BE2C (cell line): Measurements from ENCODE around the gene LGI4.

Experiments used
- DNase-seq: peaks from one replicate; pipeline ENCODE4 v3.0.0-alpha.2; 2020
- H3K27me3 ChIP-seq: fragments of 250-450 bp; sonication (Bioruptor Pico); 2 replicates; pipeline ENCODE4 v1.5.1; 2020; ENCODE audit warnings: mild to moderate bottlenecking
- H3K36me3 ChIP-seq: fragments of 250-450 bp; sonication (Bioruptor Pico); 2 replicates; pipeline ENCODE4 v1.5.1; 2020; ENCODE audit warnings: mild to moderate bottlenecking
- H3K4me1 ChIP-seq: fragments of 250-450 bp; sonication (Bioruptor Pico); 2 replicates; pipeline ENCODE4 v1.5.1; 2020
- H3K4me3 ChIP-seq: 2 replicates; pipeline ENCODE4 v1.5.1; 2011; ENCODE audit warnings: low read depth, low read length
- H3K9me3 ChIP-seq: fragments of 250-450 bp; sonication (Bioruptor Pico); 2 replicates; pipeline ENCODE4 v1.5.1; 2020
- CTCF ChIP-seq: IDR thresholded peaks from 2 replicates; pipeline ENCODE4 v1.5.1; 2012; ENCODE audit warnings: mild to moderate bottlenecking, low read depth, low read length

LGI4 gene

GRCh38 chr19:35141837-35142605, 7.2 kb upstream of the LGI4 start:
- Histone ChIP-seq H3K27me3 (peaks cover 30% of the 10 kb centered on the region), H3K36me3 (no peaks in the 10 kb centered on the region), H3K4me3 (no peak overlapping the region), H3K9me3 (no peaks in the 10 kb centered on the region), H3K4me1 (peaks cover 4% of the 10 kb centered on the region)
- no peak for DNase-seq
- TF ChIP-seq CTCF: no peak

- no peaks in the 10 kb centered on the region for H3K36me3 ChIP-seq
- H3K9me3 ChIP-seq: no peaks in the 10 kb centered on the region
- H3K4me3 ChIP-seq: no peak overlapping the region
- peaks cover 4% of the 10 kb centered on the region for H3K4me1 ChIP-seq
- peak; percentile 98 for DNase-seq
- H3K27me3 ChIP-seq: peaks cover 30% of the 10 kb centered on the region
- TF ChIP-seq CTCF: peak; percentile 44
These were observed 6.3 kb upstream of the LGI4 start for GRCh38 chr19:35140962-35141836.

GRCh38 chr19:35140207-35140961, 5.5 kb upstream of the LGI4 start:
- DNase-seq: no peak
- Histone ChIP-seq H3K4me1 (peaks cover 4% of the 10 kb centered on the region), H3K9me3 (no peaks in the 10 kb centered on the region), H3K27me3 (peaks cover 29% of the 10 kb centered on the region), H3K4me3 (no peak overlapping the region), H3K36me3 (no peaks in the 10 kb centered on the region)
- no peak for TF ChIP-seq CTCF

- Histone ChIP-seq H3K4me3 (no peak within 1 kb of the TSS), H3K9me3 (no peaks in the 10 kb centered on the region), H3K4me1 (peaks cover 4% of the 10 kb centered on the region), H3K27me3 (peaks cover 15% of the 10 kb centered on the region), H3K36me3 (no peaks in the 10 kb centered on the region)
- TF ChIP-seq CTCF: no peak
- DNase-seq: no peak
These were observed 3.5 kb upstream of the LGI4 start, which contains the start of gene FXYD1 for GRCh38 chr19:35138305-35138892. Gene FXYD1, plus strand, starts transcription at chr19:35138824. Its CDS starts 1,256 bp downstream, at chr19:35140080.

GRCh38 chr19:35136977-35137702, 2.3 kb upstream of the LGI4 start:
- peaks cover 4% of the 10 kb centered on the region for H3K4me1 ChIP-seq
- no peak for TF ChIP-seq CTCF
- no peak overlapping the region for H3K4me3 ChIP-seq
- no peaks in the 10 kb centered on the region for H3K36me3 ChIP-seq
- no peak for DNase-seq
- no peaks in the 10 kb centered on the region for H3K9me3 ChIP-seq
- H3K27me3 ChIP-seq: peaks cover 7% of the 10 kb centered on the region
